ENCODE data around the gene KATNB1.
"Not testable (repeated sequence)": the region's sequence is repeated elsewhere in the genome, so short reads cannot be mapped to it uniquely, and the experiment has no call there.

The KATNB1 gene

DNA sequence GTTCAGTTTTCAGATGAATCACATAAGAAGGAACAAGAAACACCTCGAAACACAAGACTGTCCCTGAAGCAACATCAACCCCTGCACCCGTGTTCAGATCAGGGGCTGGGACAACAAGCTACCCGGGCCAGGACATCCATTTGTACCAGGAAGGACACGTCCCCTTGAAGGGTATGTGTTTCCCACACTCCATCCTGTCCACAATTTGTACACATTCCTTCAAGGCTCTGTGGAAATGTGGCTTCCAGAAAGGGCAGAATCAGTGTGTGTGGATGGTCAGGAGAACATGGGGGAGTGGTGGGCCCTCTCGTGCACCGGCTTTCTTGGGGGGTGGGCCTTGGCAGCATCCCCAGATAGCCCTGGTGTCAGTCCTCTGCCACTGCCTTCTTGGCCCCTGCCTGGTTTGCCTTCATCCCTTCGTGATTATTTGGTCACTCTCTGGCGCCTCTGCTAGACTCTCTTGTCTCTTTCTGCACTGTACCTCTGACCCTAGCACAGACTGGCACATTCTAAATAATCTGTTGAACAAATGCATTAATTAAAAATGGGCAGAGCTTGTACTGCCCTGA lies 56.4 kb downstream of the KATNB1 start:
- no peak for DNase-seq (ENCODE audit: low spot score)

DNA sequence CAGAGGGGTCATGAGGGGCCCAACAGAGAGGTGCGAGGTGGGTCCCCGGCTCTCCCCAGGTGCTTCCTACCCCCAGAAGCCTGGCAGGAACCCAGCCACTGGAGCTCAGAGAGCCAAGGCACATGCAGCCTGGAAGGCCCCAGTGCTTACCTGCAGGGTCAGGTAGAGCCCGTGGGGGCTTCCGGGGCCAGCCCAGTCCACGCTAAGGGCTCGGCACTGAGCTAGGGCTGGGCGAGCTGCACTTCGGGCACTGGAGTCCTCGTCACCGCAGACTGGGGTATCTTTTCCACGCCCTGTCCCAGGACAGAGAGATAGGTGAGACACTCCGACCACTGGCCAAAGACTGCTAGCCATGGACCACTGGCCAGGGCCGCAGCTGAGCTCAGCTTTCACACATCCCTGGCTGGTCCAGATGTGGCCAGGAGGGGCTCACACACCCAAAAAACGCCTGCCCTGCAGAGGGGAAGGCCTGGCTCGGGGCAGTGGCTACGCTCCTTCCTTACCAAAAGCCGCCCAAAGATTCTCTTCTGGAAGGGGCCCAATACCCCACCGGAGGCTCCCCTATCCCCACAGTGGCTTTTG lies 59.4 kb downstream of the KATNB1 start:
- DNase-seq (ENCODE audit: low spot score) = no peak

DNA sequence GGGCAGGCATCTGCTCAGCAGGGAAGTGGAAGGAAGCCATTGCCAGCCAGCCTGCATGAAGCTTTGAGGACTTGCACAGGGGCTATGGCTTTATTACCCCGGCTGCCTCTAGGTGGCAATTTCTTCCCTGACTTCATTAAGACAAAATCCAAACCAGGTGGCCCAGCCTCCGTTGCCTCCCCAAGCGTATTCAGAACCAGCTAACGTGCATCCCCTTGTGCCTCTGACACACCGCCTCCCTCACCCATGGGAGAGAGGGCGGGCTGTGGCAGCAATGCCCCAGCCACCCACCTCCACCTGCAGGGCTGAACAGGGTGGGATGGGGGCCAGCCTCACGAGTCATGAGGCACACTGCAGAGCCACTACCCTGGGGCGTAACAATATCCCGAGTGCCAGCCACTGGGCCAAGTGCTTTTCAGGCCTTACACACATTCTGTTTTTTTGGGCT lies 59.9 kb downstream of the KATNB1 start:
- peak; percentile 50 for DNase-seq (ENCODE audit: low spot score)

DNA sequence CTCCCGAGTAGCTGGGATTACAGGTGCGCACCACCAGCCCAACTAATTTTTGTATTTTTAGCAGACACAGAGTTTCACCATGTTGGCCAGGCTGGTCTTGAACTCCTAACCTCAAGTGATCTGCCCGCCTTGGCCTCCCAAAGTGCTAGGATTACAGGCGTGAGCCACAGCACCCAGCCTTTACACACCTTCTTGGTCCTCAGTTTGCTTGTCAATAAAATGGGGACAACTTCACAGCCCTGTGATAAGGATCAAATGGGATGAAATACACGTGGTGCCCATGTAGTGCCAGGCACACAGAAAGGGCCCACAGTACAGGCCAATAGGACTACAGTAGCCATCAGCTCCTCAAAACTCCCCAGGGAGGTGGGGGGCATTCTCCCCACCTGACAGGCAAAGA lies 60.4 kb downstream of the KATNB1 start:
- not testable (repeated sequence) for DNase-seq (ENCODE audit: low spot score)

DNA sequence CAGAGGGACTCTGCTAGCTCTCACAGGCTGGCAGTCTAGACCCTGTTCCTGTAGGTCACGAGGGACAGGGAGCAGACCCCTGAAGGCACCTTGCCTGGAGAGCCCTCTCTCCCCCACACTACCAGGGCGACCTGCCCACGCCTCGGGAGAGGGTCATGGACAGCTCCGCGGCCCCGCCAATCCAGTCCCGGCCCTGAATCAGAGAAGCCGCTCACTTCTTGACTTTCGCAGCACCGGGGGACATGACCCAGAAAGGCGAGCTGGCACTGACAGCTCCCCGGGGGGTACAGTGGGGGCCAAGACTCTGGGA lies 61.6 kb downstream of the KATNB1 start:
- DNase-seq (ENCODE audit: low spot score) = no peak

DNA sequence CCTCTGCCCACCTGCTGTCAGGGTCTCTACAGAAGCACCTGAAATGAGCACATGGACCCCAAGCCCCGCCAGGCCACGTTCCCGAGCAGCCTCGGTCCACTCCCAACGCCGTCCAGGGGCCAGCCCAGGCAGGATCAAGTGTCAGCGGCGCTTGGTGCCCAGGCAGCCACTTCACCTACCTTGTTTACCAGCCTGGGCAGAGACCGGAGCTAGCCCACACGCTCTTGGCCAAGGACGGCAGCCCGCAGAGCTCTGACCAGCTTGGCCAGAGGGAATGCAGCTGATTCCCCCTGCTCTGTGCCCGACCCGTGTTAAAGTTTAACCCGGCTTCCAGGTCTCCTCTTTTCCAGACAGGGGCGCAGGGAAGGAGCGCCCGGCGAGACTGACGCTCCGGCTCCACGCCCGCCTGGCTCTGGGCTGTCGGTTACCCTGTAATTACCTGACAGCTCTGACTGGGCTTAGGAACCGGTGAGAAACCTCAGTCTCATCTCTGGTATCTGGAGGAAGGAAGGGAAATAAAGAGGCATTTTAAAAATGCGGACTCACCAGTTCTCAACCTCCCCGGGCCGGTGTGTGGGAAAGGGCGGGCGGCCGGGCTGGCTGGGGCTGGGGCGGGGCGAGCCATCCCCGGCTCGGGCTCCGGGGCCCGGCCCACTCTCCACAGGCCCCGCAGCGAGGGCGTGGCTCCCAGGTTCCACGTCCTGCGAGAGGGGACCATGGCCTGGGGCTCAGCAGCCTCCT lies 62.1 kb downstream of the KATNB1 start:
- no peak for DNase-seq (ENCODE audit: low spot score)

DNA sequence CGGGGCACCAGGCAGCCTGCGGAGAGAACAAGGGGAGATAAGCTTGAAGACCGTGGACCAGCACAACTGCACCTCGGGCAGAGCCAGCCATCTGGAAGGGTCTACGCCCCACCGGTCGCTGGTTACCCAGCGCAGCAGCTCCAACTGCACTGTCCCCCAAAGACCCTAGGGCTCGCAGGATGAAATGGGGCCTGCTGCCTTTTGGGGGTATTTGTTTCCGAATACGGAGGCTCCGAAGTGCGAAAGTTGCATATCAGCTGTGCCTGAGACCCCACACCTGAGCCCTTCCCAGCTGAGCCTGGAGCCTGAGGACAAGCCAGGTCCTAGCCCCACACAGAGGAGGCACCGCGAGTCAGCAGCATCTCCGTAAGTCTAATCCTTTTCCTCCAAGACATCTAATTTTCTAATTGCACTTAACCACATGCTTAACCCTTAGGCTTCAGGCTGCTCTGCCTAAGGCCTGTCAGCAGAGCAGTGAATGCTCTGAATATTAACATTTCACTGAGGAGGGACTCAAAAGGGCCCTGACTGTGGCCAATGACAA lies 62.8 kb downstream of the KATNB1 start:
- no peak for DNase-seq (ENCODE audit: low spot score)

DNA sequence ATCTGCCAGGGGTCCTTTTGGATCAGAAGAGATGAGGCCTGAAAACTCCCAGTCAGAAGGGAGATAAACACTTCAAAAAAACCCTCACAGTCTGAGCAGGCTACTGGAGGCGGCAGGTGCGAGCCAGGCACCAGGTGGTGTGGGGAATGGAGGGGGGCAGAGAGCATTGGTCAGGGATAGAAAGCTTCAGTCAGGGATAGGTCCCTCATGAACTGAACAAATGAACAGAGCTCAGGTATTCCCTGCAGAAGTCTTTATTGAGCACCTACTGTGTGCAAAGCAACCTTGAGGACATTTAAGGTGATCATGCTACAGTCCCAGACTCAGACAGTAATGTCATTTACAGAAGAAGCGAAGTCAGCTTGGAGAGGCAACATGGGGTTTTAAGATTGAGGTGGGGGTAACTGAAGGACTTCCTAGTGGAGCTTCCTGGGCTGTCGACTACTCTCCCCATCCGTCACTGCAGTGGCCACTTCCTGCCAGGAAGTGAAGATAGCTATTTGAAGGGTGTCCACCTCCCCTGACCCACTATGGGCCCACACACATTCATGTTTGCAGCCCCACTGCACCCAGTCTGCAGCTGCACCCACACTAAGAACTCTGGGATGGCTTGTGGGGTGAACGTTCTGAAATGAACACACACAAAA lies 63.5 kb downstream of the KATNB1 start:
- no peak for DNase-seq (ENCODE audit: low spot score)

DNA sequence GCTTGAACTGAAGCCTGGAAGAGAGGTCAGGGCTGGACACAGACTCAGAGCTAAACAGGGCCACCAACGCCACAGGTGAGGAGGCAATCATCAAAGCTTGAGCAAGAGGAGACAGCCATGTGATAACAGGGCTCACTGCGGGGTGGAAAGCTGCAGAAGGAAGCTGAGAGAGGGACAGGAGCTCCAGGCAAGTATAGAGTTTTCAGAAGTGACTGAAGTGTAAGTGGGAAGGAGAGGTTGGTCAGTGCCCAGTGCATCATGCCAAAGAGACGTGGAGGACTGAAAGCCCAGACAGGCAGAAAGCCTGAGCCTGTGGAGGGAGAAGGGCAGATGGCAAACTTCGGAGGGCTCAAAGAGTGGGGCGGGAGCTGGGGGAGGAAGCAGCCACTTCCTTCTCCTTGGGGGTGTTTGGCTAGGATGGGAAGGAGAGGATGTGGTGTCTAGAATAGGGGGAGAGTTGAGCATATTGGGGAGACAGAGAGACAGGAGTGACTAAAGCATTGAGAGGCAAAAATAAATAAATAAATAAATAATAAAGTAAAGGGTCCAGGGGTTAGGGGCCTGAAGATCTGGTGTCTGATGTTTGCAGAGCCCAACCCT lies 64.1 kb downstream of the KATNB1 start:
- no peak for DNase-seq (ENCODE audit: low spot score)

DNA sequence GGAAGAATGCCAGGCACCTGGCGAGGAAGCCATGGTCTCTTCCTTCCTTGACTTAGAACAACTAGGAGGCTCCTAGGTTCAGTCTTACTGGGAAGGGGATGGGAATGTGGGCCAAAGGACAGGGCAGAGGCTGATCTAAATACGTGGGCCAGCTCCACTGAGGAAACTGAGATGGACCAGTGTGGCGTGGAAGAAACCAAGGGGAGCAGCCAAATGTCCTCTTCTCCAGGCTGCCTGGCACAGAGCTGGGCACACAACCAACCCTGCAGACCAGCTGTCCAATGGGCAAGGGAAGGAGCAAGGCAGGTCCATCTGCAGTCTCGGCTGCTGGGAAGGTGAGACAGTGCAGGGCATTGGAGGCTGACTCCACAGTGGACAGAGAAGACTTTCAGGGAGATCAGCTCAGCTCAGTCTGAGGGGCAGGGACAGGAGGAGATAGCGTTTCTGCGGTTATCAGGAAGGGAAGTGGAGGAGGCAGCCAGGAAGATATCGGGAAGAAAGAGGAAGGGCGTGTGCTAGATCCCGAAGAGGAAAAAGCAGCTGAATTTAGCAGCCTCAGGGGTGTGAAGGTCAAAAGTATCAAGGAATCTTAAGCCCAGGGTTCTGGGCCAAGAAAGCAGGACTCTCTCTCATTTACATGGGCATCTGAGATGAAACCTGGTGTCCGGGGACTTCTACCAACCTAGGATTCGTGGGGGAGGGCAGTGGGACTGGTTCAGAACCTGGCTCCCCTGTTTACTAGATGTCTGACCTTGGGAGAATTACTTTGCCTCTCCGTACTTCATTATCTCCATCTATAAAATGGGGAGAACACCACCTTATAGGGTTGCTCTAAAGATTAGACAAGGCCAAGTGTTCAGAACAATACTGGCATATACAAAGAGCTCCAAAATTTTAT lies 64.9 kb downstream of the KATNB1 start:
- DNase-seq (ENCODE audit: low spot score) = no peak

DNA sequence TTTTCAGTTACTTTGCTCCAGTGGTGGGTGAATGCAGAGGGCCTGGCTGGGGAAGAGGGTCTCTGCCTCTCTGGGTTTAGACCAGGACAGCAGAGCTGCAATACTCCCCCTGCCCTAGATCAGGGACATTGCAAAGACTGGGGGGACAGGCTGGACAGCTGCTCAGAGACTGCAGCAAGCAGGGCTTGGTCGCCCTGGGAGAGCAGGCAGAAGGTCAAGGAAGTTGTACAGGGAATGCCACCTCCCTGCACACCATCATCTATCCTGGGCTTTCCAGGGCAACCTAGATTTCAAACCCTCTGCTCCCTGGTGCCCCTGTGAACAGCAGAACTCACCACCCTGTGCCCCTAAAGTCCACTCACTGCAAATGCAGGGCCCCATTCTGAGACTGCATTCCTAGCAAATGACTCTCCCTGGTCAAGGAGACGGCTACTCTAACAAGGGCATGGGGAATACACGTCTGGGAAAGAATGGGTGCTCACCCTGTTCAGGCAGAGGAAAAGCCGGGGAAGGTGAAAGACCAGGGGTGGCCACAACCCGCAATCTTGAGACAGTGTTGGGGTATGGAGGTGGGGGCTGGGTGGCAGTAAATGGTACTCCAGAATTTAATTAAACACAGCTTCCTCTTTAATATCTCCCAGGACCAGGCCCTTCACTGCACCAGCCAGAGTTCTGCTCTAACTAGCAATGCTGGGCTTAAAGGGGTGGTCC lies 65.7 kb downstream of the KATNB1 start:
- DNase-seq (ENCODE audit: low spot score) = peak; percentile 90

DNA sequence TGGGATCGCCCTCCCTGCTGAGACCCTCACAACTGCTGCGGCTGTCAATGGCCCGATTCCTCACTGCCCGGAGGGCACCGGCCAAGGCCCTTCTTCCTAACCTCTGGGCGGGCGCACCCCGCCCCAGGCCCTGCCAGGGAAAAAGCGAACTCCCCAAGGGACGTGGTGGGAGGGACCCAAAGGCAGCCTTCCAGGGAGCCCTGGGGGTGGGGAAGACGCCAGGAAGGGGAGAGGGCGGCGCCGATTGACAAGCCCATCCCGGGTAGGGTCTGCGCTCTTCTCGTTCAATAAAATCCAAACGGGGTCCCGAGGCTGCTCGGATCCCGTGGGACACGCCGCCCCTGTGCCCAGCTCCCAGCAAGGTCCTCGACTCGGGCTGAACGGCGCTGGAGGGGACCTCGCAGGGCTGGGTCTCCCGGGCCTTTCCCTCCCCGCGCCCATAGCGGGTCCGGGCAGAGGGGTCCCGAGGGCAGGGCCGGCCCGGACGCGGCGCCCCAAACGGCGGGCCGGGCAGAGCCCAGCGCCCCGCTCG lies 66.3 kb downstream of the KATNB1 start:
- peak; percentile 43 for DNase-seq (ENCODE audit: low spot score)

DNA sequence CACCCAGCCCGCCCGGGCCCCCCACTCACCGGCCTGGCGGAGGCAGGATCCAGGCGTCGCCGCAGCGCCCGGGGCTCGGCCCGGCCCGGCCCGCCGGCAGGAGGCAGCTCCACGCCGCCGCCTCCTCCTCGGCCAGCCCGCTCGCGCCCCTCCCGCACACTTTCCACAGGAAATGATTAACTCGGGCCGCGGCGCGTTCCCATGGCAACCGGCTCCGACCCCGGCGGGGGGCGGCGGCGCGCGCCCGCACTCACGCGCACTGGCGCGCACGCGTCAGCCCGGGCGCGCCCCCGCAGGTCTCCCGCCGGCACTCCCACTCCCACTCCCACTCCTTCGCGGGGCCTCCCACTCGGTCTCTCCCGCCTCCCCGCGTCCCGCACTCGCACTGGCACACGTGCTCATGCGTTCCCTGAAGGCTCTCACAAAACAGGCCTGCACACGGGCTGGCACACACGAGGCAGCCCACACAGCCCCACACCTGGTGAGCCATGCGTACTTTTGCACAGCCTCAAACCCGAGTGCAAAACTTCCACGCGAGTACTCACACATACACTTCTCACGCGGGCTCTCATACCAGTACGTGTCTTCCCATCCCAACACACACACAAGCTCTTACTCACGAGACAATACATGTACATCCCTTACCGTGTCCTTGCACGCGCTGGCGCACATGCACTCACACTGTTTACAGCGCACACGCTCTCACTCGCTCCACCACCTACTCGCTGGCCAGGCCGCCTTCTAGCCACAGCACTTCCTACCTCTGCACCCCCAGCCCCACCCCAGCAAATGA lies 67.0 kb downstream of the KATNB1 start, which contains the start of gene KIFC3:
KIFC3 (minus strand) TSS at position 151 of the 793 bp plus-strand sequence. CDS start 4,248 bp downstream, outside the sequence.
- peak; percentile 85 for DNase-seq (ENCODE audit: low spot score)

DNA sequence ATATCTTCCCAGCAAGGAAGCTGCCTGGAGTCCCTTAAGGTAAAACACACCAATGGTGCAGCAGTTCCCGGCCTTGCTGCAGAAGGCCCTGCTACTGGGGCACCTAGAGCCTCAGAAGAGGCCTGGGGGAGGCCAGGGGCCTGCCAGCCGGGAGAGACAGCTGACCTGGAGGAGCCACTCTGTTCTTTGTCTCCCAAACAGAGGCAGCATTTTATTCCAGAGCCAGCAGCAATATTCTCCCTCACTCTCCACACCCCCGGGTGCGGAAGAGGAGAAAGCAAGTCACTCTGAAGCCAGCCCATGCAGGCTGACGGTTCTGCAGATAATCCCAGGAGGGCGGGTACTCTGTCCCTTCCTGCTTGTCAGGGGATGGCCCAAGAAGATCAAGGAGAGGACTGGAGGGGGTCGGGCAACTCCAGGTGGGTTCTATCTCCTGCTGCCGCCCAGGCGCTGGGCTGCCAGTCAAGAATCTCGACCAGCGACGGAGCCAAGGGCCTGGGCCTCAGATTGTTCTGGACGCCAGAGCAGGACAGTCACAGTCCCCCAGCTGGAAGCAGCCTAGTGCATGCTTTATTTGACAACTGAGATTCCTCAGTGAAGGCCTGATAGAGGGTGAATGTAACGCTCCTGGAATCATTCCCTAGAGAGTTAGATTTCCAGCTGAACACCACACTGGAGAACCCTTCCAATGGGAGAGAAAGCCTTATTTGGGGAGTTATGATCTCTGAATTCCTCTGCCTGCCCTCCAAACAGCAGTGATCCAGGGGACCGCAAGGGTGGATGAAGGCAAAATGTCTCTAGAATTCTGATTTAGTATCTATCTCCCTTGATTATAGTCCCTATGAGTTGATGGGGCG lies 67.8 kb downstream of the KATNB1 start:
- no peak for DNase-seq (ENCODE audit: low spot score)

DNA sequence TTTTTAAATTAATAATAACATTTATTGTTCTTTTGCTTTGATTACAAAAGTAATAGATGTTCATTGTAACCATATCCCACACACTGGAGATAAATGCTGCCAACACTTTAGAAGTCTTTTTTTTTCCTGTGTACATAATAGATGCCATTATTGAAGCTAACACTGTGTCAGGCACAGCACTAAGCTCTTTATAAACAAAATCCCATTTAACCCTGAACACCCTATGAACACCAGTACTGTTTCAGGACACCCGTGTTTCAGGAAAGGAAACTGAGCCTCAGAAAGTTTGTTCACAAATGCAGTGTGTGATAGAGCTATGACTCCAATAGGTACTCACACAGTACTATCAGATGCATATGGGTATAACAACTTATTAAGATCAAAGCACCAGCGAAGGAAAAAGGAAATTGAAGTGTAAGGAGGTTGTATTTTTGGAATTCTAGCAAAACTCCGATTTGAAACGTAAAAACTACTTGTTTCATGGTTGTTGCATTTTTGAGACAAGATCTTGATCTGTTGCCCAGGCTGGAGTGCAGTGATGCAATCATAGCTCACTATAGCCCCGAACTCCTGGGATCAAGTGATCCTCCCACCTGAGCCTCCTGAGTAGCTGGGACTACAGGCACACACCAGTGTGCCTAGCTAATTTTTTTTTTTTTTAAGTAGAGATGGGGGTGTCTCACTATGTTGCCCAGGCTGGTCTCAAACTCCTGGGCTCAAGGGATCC lies 68.7 kb downstream of the KATNB1 start:
- DNase-seq (ENCODE audit: low spot score) = no peak

DNA sequence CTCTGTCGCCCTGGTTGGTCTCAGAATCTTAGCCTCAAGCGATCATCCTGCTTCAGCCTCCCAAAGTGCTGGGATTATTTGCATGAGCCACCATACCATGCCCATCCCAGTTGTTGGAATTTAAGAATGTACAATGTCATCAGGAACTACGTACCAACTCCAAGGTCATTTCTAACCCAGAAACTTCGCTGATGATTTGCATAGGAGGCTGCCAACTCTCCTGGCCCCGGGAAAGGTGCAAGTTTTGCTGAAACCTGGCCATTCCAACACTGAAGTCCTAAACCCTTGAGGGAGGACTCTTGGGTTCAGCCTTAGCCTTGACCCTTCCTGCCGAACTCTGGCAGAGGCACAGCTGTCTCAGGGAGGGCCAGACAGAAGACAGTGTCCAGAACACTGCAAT lies 69.6 kb downstream of the KATNB1 start:
- no peak for DNase-seq (ENCODE audit: low spot score)

All from RKO (cell line).